Measurements from ENCODE around the gene CYSTM1.

DNA sequence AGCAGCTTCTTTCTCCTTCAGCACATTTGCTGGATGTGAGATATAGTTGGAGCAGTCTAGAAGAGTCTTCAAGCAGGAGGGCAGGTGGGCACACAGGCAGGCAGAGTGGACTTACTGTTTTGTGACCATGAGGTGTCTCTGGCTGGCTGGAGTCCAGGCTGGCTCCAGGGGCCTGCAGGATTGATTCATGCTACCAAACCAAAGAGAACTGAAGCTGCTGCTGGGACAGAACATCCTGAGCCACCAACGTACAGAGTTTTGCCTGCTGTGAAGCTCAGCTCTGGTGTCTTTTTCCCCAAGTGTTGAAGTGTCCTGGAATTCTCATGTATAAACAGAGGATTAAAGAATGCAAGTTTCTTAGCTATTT is 45.7 kb downstream of the CYSTM1 start:
- TF ChIP-seq, protein P1, sequence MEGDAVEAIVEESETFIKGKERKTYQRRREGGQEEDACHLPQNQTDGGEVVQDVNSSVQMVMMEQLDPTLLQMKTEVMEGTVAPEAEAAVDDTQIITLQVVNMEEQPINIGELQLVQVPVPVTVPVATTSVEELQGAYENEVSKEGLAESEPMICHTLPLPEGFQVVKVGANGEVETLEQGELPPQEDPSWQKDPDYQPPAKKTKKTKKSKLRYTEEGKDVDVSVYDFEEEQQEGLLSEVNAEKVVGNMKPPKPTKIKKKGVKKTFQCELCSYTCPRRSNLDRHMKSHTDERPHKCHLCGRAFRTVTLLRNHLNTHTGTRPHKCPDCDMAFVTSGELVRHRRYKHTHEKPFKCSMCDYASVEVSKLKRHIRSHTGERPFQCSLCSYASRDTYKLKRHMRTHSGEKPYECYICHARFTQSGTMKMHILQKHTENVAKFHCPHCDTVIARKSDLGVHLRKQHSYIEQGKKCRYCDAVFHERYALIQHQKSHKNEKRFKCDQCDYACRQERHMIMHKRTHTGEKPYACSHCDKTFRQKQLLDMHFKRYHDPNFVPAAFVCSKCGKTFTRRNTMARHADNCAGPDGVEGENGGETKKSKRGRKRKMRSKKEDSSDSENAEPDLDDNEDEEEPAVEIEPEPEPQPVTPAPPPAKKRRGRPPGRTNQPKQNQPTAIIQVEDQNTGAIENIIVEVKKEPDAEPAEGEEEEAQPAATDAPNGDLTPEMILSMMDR (conservative IDR thresholded peaks at IDR 0.05; ENCODE audit: low read depth, low read length) = no peak
- no peak for TF ChIP-seq EZH2phosphoT487 (IDR thresholded peaks at IDR 0.05; ENCODE audit: borderline replicate concordance, low read length)
